Stomach (tissue), 4 donors: Measurements from ENCODE around the gene FANCL.

ENCODE experiments used
- POLR2AphosphoS5 ChIP-seq, 3 donors: sonication (generic); formaldehyde crosslinking; IDR thresholded peaks; one replicate each; pipeline ENCODE4 v1.6.1; 2016; ENCODE audit warnings: antibody characterized with exemption in 3 of 3
- TF ChIP-seq, protein P1 (sequence below), 7 experiments: fragments of 450-650 bp in 4 of 7; fragments of 200-600 bp in 3 of 7; sonication (generic) in 3 of 7; IDR thresholded peaks; one replicate each; pipeline ENCODE4 v1.5.1; 2016 to 2019; ENCODE audit warnings: antibody characterized with exemption in 7 of 7, control low read depth in 2 of 7, mild to moderate bottlenecking in 1 of 7

DNA sequence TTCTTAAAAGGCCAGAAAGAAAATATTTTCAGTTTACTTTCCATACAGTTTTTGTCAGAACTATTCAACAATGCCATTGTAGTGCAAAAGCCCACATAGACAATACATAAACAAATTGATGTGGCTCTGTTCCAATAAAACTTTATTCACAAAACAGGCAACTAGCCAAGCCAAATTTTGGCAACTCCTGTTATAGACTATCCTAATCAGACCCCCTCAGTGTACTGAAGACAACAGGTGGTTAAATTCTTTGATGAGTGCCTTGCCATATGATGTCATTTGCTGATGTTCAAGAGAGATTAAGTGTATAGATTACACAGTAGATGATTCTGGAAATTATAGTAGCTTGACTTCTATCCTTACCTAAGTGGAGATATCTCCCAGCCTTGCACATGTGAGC lies 83.4 kb downstream of the FANCL start:
- TF ChIP-seq, protein P1, sequence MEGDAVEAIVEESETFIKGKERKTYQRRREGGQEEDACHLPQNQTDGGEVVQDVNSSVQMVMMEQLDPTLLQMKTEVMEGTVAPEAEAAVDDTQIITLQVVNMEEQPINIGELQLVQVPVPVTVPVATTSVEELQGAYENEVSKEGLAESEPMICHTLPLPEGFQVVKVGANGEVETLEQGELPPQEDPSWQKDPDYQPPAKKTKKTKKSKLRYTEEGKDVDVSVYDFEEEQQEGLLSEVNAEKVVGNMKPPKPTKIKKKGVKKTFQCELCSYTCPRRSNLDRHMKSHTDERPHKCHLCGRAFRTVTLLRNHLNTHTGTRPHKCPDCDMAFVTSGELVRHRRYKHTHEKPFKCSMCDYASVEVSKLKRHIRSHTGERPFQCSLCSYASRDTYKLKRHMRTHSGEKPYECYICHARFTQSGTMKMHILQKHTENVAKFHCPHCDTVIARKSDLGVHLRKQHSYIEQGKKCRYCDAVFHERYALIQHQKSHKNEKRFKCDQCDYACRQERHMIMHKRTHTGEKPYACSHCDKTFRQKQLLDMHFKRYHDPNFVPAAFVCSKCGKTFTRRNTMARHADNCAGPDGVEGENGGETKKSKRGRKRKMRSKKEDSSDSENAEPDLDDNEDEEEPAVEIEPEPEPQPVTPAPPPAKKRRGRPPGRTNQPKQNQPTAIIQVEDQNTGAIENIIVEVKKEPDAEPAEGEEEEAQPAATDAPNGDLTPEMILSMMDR (IDR thresholded peaks at IDR 0.05) = no peak
- no peak for TF ChIP-seq POLR2AphosphoS5 (IDR thresholded peaks at IDR 0.05)
